GM12865 (cell line): Measurements from ENCODE around the gene PKP1.

Source experiments
- DNase-seq: peaks from one replicate; pipeline ENCODE4 v3.0.0; 2010; ENCODE audit warnings: low read depth
- H3K4me3 ChIP-seq: 2 replicates; pipeline ENCODE4 v1.5.1; 2011; ENCODE audit warnings: mild to moderate bottlenecking, low read depth, low read length, control low read depth
- CTCF ChIP-seq: IDR thresholded peaks from 2 replicates; pipeline ENCODE4 v1.5.1; 2011; ENCODE audit warnings: low read length, control low read depth, low read depth, inconsistent platforms; ENCODE audit not compliant: insufficient read depth; ENCODE audit errors: missing control alignments

Gene PKP1

GRCh38 chr1:201359873-201360210 lies 76.5 kb downstream of the PKP1 start:
- no peak for DNase-seq
- TF ChIP-seq CTCF, result no peak
- no peak overlapping the region for H3K4me3 ChIP-seq

GRCh38 chr1:201360486-201360885 lies 77.2 kb downstream of the PKP1 start:
- H3K4me3 ChIP-seq, result no peak overlapping the region
- DNase-seq, result no peak
- no peak for TF ChIP-seq CTCF

- TF ChIP-seq CTCF, result no peak
- H3K4me3 ChIP-seq, result no peak overlapping the region
- no peak for DNase-seq
Measured at GRCh38 chr1:201360901-201361651, 77.8 kb downstream of the PKP1 start.

GRCh38 chr1:201361652-201362504 lies 78.6 kb downstream of the PKP1 start:
- TF ChIP-seq CTCF, result peak; percentile 72
- H3K4me3 ChIP-seq, result no peak overlapping the region
- DNase-seq, result peak; percentile 52

- no peak for DNase-seq
- no peak overlapping the region for H3K4me3 ChIP-seq
- TF ChIP-seq CTCF, result no peak
Measured at GRCh38 chr1:201362906-201363305, 79.6 kb downstream of the PKP1 start.

- H3K4me3 ChIP-seq, result no peak overlapping the region
- no peak for TF ChIP-seq CTCF
- DNase-seq, result no peak
Measured at GRCh38 chr1:201363467-201363866, 80.2 kb downstream of the PKP1 start.
